MM.1S (cell line): ENCODE measurements around the gene LUC7L.

Experiments used
- CTCF ChIP-seq: fragments of 300-600 bp; sonication (generic); IDR thresholded peaks from 2 replicates; pipeline ENCODE4 v1.5.1; 2016; ENCODE audit warnings: antibody characterized with exemption, low read length, mixed read lengths
- EZH2 ChIP-seq: fragments of 300-600 bp; sonication (generic); optimal IDR thresholded peaks from 2 replicates; pipeline ENCODE3; 2017; ENCODE audit warnings: low read depth, mild to moderate bottlenecking, antibody characterized with exemption, low read length, mixed read lengths
- EZH2phosphoT487 ChIP-seq: fragments of 300-600 bp; sonication (generic); IDR thresholded peaks from 2 replicates; pipeline ENCODE4 v1.6.1; 2018; ENCODE audit warnings: antibody characterized with exemption, low read length

GRCh38 chr16:276426-277077 lies 47.3 kb upstream of the LUC7L start:
- TF ChIP-seq CTCF (no peak), EZH2phosphoT487 (no peak), EZH2 (no peak)
